Choroid plexus epithelial cell (primary cell): Measurements from ENCODE around the gene GRID2.

Source experiments
- DNase-seq: peaks from one replicate; pipeline ENCODE4 v3.0.0-alpha.2; 2010; ENCODE audit warnings: low read depth
- H3K4me3 ChIP-seq: 2 replicates; pipeline ENCODE4 v1.5.1; 2011; ENCODE audit warnings: low read depth, mild to moderate bottlenecking, control low read depth, low read length, moderate library complexity
- TF ChIP-seq, protein P1 (sequence below): conservative IDR thresholded peaks from 2 replicates; pipeline ENCODE4 v1.5.1; 2011; ENCODE audit warnings: low read depth, mild to moderate bottlenecking, control low read depth, inconsistent platforms, low read length, moderate library complexity

Gene GRID2

GRCh38 chr4:92629302-92629701 lies 325.5 kb downstream of the GRID2 start:
- TF ChIP-seq, protein P1, sequence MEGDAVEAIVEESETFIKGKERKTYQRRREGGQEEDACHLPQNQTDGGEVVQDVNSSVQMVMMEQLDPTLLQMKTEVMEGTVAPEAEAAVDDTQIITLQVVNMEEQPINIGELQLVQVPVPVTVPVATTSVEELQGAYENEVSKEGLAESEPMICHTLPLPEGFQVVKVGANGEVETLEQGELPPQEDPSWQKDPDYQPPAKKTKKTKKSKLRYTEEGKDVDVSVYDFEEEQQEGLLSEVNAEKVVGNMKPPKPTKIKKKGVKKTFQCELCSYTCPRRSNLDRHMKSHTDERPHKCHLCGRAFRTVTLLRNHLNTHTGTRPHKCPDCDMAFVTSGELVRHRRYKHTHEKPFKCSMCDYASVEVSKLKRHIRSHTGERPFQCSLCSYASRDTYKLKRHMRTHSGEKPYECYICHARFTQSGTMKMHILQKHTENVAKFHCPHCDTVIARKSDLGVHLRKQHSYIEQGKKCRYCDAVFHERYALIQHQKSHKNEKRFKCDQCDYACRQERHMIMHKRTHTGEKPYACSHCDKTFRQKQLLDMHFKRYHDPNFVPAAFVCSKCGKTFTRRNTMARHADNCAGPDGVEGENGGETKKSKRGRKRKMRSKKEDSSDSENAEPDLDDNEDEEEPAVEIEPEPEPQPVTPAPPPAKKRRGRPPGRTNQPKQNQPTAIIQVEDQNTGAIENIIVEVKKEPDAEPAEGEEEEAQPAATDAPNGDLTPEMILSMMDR: no peak

DNA sequence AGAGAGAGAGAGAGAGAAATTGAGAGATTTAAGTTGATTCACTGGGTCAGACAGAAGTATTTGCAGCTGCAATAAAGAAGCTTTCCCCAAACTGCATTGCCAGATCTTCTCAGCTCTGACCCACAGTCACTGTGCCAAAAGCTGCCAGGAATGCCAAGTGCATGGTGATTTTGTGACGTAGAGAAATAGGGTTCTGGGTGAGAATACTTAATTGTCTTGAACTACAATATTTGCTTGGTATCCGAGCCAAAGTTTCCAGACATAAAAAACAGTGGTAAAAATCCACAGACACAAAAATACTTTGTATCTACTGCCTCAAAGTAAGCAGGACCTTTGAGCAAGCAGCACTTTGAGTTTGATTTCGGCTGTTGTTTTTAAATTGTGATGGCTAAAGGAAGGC lies 331.1 kb downstream of the GRID2 start:
- DNase-seq: no peak
- no peak overlapping the region for H3K4me3 ChIP-seq
- TF ChIP-seq, protein P1: no peak

More at GRCh38 chr4:92629302-92629701, 325.5 kb downstream of the GRID2 start:
- H3K4me3 ChIP-seq: no peak overlapping the region
- no peak for DNase-seq

DNA sequence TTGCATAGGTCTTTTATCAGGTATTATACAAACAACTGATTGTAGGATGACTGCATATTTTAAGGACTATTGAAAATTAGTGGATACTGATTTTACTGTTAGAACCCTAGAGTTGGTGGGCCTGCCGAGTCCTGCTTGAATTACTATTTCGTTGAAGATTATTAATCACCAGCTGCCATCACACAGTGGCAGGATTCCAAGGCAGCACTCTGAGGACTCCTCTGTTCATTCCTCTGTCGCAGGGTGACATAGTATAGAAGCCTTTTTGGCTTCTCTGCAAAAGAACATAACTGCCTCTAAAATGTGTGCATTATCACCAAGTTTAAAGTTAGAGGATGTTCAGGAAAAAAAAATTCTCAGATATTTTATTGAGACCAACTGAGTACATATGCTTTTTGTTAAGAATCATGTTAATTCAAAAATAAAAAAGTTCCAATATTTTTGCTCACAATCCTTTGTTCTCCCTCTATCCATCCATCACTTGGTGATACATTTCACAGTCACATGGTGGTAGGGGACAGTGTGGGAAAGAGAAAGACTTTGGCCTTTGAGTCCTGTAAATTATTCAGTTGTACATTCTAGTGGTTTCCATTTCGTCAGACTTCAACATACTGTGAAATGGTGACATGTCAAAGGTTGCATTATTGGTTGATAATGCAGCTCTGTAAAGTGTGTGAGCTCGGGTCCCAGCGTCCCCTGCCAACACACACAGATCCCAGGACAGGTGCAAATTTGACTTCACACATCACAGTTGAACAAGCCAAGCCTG lies 332.5 kb downstream of the GRID2 start:
- TF ChIP-seq, protein P1: no peak
- H3K4me3 ChIP-seq: no peak overlapping the region
- DNase-seq: no peak

GRCh38 chr4:92641409-92641808 lies 337.6 kb downstream of the GRID2 start:
- TF ChIP-seq, protein P1: no peak
- no peak for DNase-seq
- no peak overlapping the region for H3K4me3 ChIP-seq

DNA sequence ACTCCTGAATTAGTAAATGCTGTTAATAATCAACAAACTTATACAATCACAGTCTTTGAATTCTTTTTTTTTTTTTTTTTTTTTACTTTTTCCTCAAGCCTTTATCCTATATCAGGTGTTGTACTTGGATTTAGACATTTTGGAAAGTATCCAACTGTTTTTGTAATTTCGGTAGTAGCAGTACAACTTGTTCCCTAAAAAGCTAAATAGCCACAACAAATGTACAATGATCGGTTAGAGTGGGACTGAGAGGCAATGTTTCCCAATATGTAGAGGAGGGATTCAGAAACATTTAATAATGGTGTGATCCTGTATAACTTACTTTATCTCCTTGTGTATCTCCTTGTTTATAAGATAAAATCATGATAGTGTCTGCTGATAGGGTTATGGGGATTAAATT lies 343.1 kb downstream of the GRID2 start:
- no peak for DNase-seq
- H3K4me3 ChIP-seq: no peak overlapping the region
- TF ChIP-seq, protein P1: no peak

- DNase-seq: no peak
- no peak overlapping the region for H3K4me3 ChIP-seq
- TF ChIP-seq, protein P1: no peak
Measured at GRCh38 chr4:92651536-92651935, 347.8 kb downstream of the GRID2 start.

- TF ChIP-seq, protein P1: no peak
- no peak overlapping the region for H3K4me3 ChIP-seq
- no peak for DNase-seq
Measured at GRCh38 chr4:92654084-92654483, 350.3 kb downstream of the GRID2 start.
